ENCODE data around the gene RIMS3. TPM values are rescaled to one million over a fixed set of nuclear protein-coding genes. Genes with fewer than 3 reads are reported as not detected.

Gene RIMS3
- total and polyA plus RNA-seq, 2 experiments from 2014 or later: 1.4 to 1.6 TPM

DNA sequence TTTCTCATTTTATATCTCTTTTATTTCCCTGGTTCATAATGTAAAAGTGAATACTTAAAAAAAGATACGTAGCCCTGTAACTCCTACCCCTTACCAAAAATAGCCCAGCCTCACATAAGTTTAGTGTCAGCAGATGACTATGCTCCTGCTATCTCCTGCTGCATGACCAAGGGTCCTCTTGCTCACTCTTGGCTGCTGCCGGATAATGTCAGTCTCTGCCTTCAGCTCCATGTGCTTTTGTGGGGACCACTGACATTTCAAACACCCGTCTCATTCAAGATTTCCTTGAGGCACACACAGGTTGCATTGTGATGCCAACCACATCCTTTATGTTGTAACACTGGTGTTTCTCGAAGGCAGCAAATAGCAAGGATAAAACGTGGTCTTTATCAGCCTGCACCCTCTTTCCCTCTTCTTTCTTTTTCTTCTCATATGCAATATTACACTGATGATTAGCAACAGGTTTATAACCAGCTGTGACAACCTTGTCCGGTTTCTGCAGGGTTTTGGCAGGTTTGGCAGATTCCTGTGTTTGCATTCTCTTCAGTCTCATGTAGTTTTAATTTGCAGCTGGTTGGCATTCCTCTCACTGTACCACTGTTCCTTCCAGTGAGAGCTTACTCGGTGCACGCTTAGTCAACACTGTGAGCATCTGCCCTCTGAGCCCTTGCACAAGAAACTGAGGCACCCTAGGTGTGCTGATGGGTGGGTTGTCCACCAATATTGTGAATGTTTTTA is 71.9 kb downstream of the RIMS3 start:
- no peaks in the 10 kb centered on the region for H3K9me2 ChIP-seq (replicated peaks; ENCODE audit: insufficient read depth)
- no peaks in the 10 kb centered on the region for H4K20me1 ChIP-seq (ENCODE audit: insufficient read depth, poor library complexity, severe bottlenecking)
- 83% methylated on average over 8 of the region's 8 CpGs for WGBS (ENCODE audit: low lambda C conversion rate, missing lambda C conversion rate)
- H3K79me2 ChIP-seq: no peaks in the 10 kb centered on the region
- TF ChIP-seq, protein P1, sequence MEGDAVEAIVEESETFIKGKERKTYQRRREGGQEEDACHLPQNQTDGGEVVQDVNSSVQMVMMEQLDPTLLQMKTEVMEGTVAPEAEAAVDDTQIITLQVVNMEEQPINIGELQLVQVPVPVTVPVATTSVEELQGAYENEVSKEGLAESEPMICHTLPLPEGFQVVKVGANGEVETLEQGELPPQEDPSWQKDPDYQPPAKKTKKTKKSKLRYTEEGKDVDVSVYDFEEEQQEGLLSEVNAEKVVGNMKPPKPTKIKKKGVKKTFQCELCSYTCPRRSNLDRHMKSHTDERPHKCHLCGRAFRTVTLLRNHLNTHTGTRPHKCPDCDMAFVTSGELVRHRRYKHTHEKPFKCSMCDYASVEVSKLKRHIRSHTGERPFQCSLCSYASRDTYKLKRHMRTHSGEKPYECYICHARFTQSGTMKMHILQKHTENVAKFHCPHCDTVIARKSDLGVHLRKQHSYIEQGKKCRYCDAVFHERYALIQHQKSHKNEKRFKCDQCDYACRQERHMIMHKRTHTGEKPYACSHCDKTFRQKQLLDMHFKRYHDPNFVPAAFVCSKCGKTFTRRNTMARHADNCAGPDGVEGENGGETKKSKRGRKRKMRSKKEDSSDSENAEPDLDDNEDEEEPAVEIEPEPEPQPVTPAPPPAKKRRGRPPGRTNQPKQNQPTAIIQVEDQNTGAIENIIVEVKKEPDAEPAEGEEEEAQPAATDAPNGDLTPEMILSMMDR (IDR thresholded peaks at IDR 0.05; ENCODE audit: poor library complexity): no peak
- TF ChIP-seq EZH2phosphoT487 (IDR thresholded peaks at IDR 0.05; ENCODE audit: low read depth, severe bottlenecking, unreplicated experiment): no peak
- TF ChIP-seq EZH2 (IDR thresholded peaks at IDR 0.05; ENCODE audit: borderline replicate concordance): no peak
- no peak for DNase-seq (ENCODE audit: low spot score)
- H2AFZ ChIP-seq: no peak overlapping the region
- no peak overlapping the region for H3K27ac ChIP-seq
- no peaks in the 10 kb centered on the region for H3K36me3 ChIP-seq (replicated peaks; ENCODE audit: insufficient read depth, low read depth)
- H3K4me1 ChIP-seq (ENCODE audit: insufficient read depth): no peaks in the 10 kb centered on the region
- no peaks in the 10 kb centered on the region for H3K9me3 ChIP-seq (ENCODE audit: low read depth)
- no peak overlapping the region for H3K4me3 ChIP-seq
- H3K27me3 ChIP-seq: no peaks in the 10 kb centered on the region
- no peak overlapping the region for H3K4me2 ChIP-seq

DNA sequence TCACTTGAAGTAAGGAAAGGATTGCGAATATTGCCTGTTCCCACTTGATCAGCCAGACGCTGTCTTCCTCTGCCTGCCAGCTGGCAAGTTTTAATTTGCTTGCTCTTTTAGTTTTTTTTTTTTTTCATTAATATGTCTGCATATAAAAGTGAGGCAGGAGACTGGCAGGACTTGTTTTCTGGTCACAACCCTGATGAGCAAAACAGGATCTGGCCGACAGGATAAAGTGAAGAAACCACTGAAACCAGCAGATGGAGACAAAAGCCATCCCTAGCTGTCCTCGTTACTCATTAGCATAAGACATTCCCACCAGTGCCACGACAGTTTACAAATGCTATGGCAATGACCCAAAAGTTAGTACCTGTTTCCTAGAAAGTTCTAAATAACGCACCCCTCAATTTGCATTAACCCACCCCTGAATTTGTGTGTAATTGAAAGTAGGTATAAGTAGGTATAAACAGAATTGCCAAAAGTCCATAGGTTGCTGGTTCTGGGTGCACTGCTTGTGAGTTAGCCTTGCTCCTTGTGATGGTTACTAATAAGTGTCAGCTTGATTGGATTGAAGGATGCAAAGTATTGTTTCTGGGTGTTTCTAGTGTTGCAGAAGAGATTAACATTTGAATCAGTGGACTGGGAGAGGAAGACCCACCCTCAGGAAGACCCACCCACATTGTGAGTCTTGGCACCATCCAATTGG is 73.2 kb downstream of the RIMS3 start:
- H3K36me3 ChIP-seq (replicated peaks; ENCODE audit: insufficient read depth, low read depth): no peaks in the 10 kb centered on the region
- no peak overlapping the region for H2AFZ ChIP-seq
- H4K20me1 ChIP-seq (ENCODE audit: insufficient read depth, poor library complexity, severe bottlenecking): no peaks in the 10 kb centered on the region
- peak; percentile 34 for DNase-seq (ENCODE audit: low spot score)
- no peaks in the 10 kb centered on the region for H3K27me3 ChIP-seq
- H3K4me2 ChIP-seq: no peak overlapping the region
- WGBS (ENCODE audit: low lambda C conversion rate, missing lambda C conversion rate): 68% methylated on average over 6 of the region's 6 CpGs
- H3K9me3 ChIP-seq (ENCODE audit: low read depth): no peaks in the 10 kb centered on the region
- no peaks in the 10 kb centered on the region for H3K79me2 ChIP-seq
- H3K4me1 ChIP-seq (ENCODE audit: insufficient read depth): no peaks in the 10 kb centered on the region
- no peak overlapping the region for H3K27ac ChIP-seq
- H3K4me3 ChIP-seq: no peak overlapping the region
- H3K9me2 ChIP-seq (replicated peaks; ENCODE audit: insufficient read depth): no peaks in the 10 kb centered on the region
- TF ChIP-seq EZH2phosphoT487 (IDR thresholded peaks at IDR 0.05; ENCODE audit: low read depth, severe bottlenecking, unreplicated experiment) (no peak), EZH2 (IDR thresholded peaks at IDR 0.05; ENCODE audit: borderline replicate concordance) (no peak)
- TF ChIP-seq, protein P1 (IDR thresholded peaks at IDR 0.05; ENCODE audit: poor library complexity): peak; percentile 41

DNA sequence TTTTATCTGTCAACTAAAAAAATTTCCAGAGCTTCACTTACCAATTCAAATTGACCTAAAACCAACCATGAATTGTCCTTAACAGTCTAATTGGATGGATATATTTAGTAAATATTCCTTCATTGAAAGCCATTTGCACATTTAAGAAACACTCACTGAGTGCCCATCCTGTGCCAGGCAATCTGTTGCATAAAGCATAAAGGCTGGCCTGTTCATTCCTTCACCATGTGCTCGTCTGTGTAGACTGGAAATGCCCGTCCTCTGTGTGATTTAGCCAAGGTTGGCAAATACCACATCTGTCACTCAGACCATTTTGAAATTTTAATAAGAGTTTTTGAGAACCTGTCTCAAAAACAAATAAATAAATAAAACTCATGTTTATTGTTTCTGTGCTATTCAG is 76.9 kb downstream of the RIMS3 start:
- Histone ChIP-seq H3K9me2 (replicated peaks; ENCODE audit: insufficient read depth) (no peaks in the 10 kb centered on the region), H3K79me2 (no peaks in the 10 kb centered on the region), H3K27ac (no peak overlapping the region), H3K9me3 (ENCODE audit: low read depth) (no peaks in the 10 kb centered on the region), H3K4me3 (no peak overlapping the region), H3K27me3 (no peaks in the 10 kb centered on the region), H3K4me1 (ENCODE audit: insufficient read depth) (no peaks in the 10 kb centered on the region), H3K36me3 (replicated peaks; ENCODE audit: insufficient read depth, low read depth) (no peaks in the 10 kb centered on the region), H2AFZ (no peak overlapping the region), H4K20me1 (ENCODE audit: insufficient read depth, poor library complexity, severe bottlenecking) (no peaks in the 10 kb centered on the region), H3K4me2 (no peak overlapping the region)
- 78% methylated on average over 2 of the region's 2 CpGs for WGBS (ENCODE audit: low lambda C conversion rate, missing lambda C conversion rate)
- DNase-seq (ENCODE audit: low spot score): no peak
- no peak for TF ChIP-seq EZH2phosphoT487 (IDR thresholded peaks at IDR 0.05; ENCODE audit: low read depth, severe bottlenecking, unreplicated experiment)
- TF ChIP-seq, protein P1 (IDR thresholded peaks at IDR 0.05; ENCODE audit: poor library complexity): no peak
- no peak for TF ChIP-seq EZH2 (IDR thresholded peaks at IDR 0.05; ENCODE audit: borderline replicate concordance)
